GM20000 (cell line): Measurements from ENCODE around the gene UTRN.

Experiments used
- DNase-seq: peaks from one replicate; pipeline ENCODE4 v3.0.0; 2012; ENCODE audit warnings: low spot score
- CTCF ChIP-seq: IDR thresholded peaks from 2 replicates; pipeline ENCODE4 v1.5.1; 2012; ENCODE audit warnings: mild to moderate bottlenecking, control low read depth; ENCODE audit errors: extremely low read depth, missing control alignments

The UTRN gene

GRCh38 chr6:144334150-144334708 lies 49.1 kb downstream of the UTRN start:
- no peak for TF ChIP-seq CTCF
- DNase-seq: peak; percentile 45
